GM12891 (cell line): ENCODE data around the gene CNIH2.

Experiments used
- POLR2A ChIP-seq: IDR thresholded peaks from 2 replicates; pipeline ENCODE4 v1.6.1; 2011; ENCODE audit warnings: low read depth, low read length, control low read depth
- POLR2AphosphoS5 ChIP-seq: IDR thresholded peaks from 2 replicates; pipeline ENCODE4 v1.6.1; 2011; ENCODE audit warnings: low read depth, low read length, control low read depth
- TAF1 ChIP-seq: IDR thresholded peaks from 2 replicates; pipeline ENCODE4 v1.6.1; 2011; ENCODE audit warnings: low read depth, low read length, control low read depth

DNA sequence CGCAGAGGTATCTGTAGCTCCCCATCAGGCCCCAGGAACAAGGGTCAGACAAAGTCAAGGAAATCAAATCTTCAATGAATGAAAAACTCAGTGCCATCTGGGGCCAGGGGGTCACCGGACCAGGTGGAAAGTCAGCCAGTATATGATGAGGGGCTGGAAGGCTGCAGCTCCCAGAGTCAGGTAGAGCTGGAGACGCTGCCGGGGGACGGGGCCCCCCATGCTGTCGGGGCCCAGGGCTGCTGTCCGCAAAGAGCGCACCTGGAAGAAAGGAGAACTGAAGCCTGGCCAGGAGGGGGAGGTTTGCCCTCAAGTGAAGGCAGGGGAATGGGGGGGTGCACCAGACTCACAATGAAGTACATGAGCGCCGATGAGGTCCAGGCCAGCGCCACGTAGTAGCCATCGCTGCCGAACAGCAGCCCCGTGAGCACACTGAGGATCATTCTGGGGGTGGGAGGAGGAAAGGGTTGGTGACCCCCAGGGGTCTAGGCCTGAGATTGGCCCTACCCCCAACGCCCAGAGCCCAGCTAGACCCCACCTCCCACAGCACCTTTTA is 6.6 kb downstream of the CNIH2 start:
- TF ChIP-seq POLR2A (no peak), TAF1 (no peak), POLR2AphosphoS5 (no peak)
